IMR-90 (cell line): ENCODE data around the gene SUN1. TPM values are rescaled to one million over a fixed set of nuclear protein-coding genes. Genes with fewer than 3 reads are reported as not detected.

Source experiments
- ATAC-seq: fragments of 200-7000 bp; cut with Tn5 transposase; 2 replicates; pipeline ENCODE4 v1.9.1; 2020; ENCODE audit warnings: low read depth, mild to moderate bottlenecking, moderate library complexity
- BruUV-seq: library from RNA; stranded (reverse); fragments of 400-500 nt; replicated peaks from 2 replicates; lab custom pipeline; 2021; lab: Mats Ljungman, UMichigan
- CTCF ChIA-PET: fragments of 300-600 bp; formaldehyde crosslinking; extraction: SDS; loops from one replicate; lab custom pipeline; 2021; ENCODE audit warnings: antibody characterized with exemption; lab: Yijun Ruan, JAX
- POLR2A ChIA-PET: fragments of 300-600 bp; sonication (Branson Sonifier 250); formaldehyde crosslinking; loops from one replicate; lab custom pipeline; 2022; ENCODE audit warnings: antibody characterized with exemption; ENCODE audit not compliant: unreplicated experiment; lab: Charles Lee
- DNase-seq: peaks from one replicate; pipeline ENCODE4 v3.0.0; 2013
- H2AFZ ChIP-seq: replicated peaks from 2 replicates; pipeline ENCODE3; 2013; ENCODE audit warnings: low read length, mild to moderate bottlenecking; ENCODE audit not compliant: poor library complexity
- H2AK5ac ChIP-seq: 2 replicates; pipeline ENCODE4 v1.6.1; 2013; ENCODE audit warnings: low read depth, low read length, inconsistent platforms
- H2AK9ac ChIP-seq: replicated peaks from 2 replicates; pipeline ENCODE3; 2013; ENCODE audit warnings: mild to moderate bottlenecking, low read depth, low read length, moderate library complexity; ENCODE audit not compliant: poor library complexity
- H2BK120ac ChIP-seq: 2 replicates; pipeline ENCODE4 v1.6.1; 2013; ENCODE audit warnings: low read depth, low read length, inconsistent platforms
- H2BK15ac ChIP-seq: 3 replicates; pipeline ENCODE4 v1.6.1; 2013; ENCODE audit warnings: low read depth, low read length, inconsistent platforms
- H2BK20ac ChIP-seq: 2 replicates; pipeline ENCODE4 v1.6.1; 2013; ENCODE audit warnings: low read depth, mild to moderate bottlenecking, inconsistent platforms, low read length, moderate library complexity
- H2BK5ac ChIP-seq: 2 replicates; pipeline ENCODE4 v1.6.1; 2013; ENCODE audit warnings: mild to moderate bottlenecking, low read depth, low read length, inconsistent platforms; ENCODE audit not compliant: poor library complexity, severe bottlenecking
- H3K14ac ChIP-seq: replicated peaks from 2 replicates; pipeline ENCODE4 v1.6.1; 2013; ENCODE audit warnings: low read depth, low read length, inconsistent platforms
- H3K18ac ChIP-seq: 2 replicates; pipeline ENCODE4 v1.6.1; 2013; ENCODE audit warnings: low read depth, low read length, control low read depth
- H3K23ac ChIP-seq: 2 replicates; pipeline ENCODE4 v1.6.1; 2013; ENCODE audit warnings: low read depth, low read length, inconsistent platforms
- H3K27ac ChIP-seq: 2 replicates; pipeline ENCODE4 v1.5.1; 2013; ENCODE audit warnings: mild to moderate bottlenecking, control low read depth, low read length; ENCODE audit not compliant: insufficient read depth
- H3K27me3 ChIP-seq: 2 replicates; pipeline ENCODE4 v1.6.1; 2013; ENCODE audit warnings: low read length; ENCODE audit not compliant: control insufficient read depth, insufficient read depth
- H3K36me3 ChIP-seq: 2 replicates; pipeline ENCODE4 v1.6.1; 2013; ENCODE audit warnings: low read length, mixed read lengths; ENCODE audit not compliant: control insufficient read depth, insufficient read depth
- H3K4ac ChIP-seq: 2 replicates; pipeline ENCODE4 v1.6.1; 2013; ENCODE audit warnings: low read depth, low read length, inconsistent platforms
- H3K4me1 ChIP-seq: 2 replicates; pipeline ENCODE4 v1.6.1; 2013; ENCODE audit warnings: low read length, mixed read lengths; ENCODE audit not compliant: control insufficient read depth, insufficient read depth
- H3K4me2 ChIP-seq: 2 replicates; pipeline ENCODE4 v1.6.1; 2013; ENCODE audit warnings: low read depth, mild to moderate bottlenecking, control low read depth, low read length, moderate library complexity
- H3K4me3 ChIP-seq: 2 replicates; pipeline ENCODE4 v1.5.1; 2013; ENCODE audit warnings: low read depth, mild to moderate bottlenecking, control low read depth, low read length, moderate library complexity; ENCODE audit not compliant: insufficient read depth
- H3K56ac ChIP-seq: 2 replicates; pipeline ENCODE4 v1.6.1; 2013; ENCODE audit warnings: low read length, inconsistent platforms; ENCODE audit not compliant: insufficient read depth; ENCODE audit errors: extremely low read depth
- H3K79me1 ChIP-seq, 2 experiments: 2 replicates each; pipeline ENCODE4 v1.6.1; 2013; ENCODE audit warnings: low read length in 2 of 2, inconsistent platforms in 1 of 2, low read depth in 1 of 2
- H3K9ac ChIP-seq: 2 replicates; pipeline ENCODE4 v1.6.1; 2013; ENCODE audit warnings: low read depth, low read length, control low read depth
- H3K9me1 ChIP-seq: 2 replicates; pipeline ENCODE4 v1.6.1; 2013; ENCODE audit warnings: low read length, inconsistent platforms; ENCODE audit not compliant: insufficient read depth
- H3K9me3 ChIP-seq: 2 replicates; pipeline ENCODE4 v1.6.1; 2013; ENCODE audit warnings: low read length; ENCODE audit not compliant: control insufficient read depth, insufficient read depth
- H4K20me1 ChIP-seq: 2 replicates; pipeline ENCODE4 v1.6.1; 2013; ENCODE audit warnings: low read length, inconsistent platforms; ENCODE audit not compliant: insufficient read depth
- H4K5ac ChIP-seq: 2 replicates; pipeline ENCODE4 v1.6.1; 2013; ENCODE audit warnings: mild to moderate bottlenecking, low read depth, low read length, control low read depth
- H4K8ac ChIP-seq, 2 experiments: 2 replicates each; pipeline ENCODE4 v1.6.1; 2013; ENCODE audit warnings: low read depth in 2 of 2, low read length in 2 of 2, control low read depth in 1 of 2, inconsistent platforms in 1 of 2
- H4K91ac ChIP-seq: 2 replicates; pipeline ENCODE4 v1.6.1; 2013; ENCODE audit warnings: low read depth, low read length, inconsistent platforms; ENCODE audit not compliant: insufficient read depth
- FOS ChIP-seq: fragments of 150-350 bp; IDR thresholded peaks from 2 replicates; pipeline ENCODE4 v1.6.1; 2016; ENCODE audit warnings: low read depth, low read length
- MXI1 ChIP-seq: IDR thresholded peaks from 2 replicates; pipeline ENCODE4 v1.6.1; 2012; ENCODE audit warnings: low read depth, mild to moderate bottlenecking, low read length, moderate library complexity, borderline replicate concordance
- NFE2L2 ChIP-seq: fragments of 150-350 bp; IDR thresholded peaks from 2 replicates; pipeline ENCODE4 v1.6.1; 2016; ENCODE audit warnings: low read depth, mild to moderate bottlenecking, low read length
- RFX5 ChIP-seq: IDR thresholded peaks from 2 replicates; pipeline ENCODE4 v1.8.0; 2012; ENCODE audit warnings: low read depth, mild to moderate bottlenecking, low read length, moderate library complexity
- WGBS, 2 experiments: methylation state at CpG; one replicate each; pipeline versions ENCODE4 v1.1.5 to v1.1.7; 2013; ENCODE audit warnings: missing lambda C conversion rate in 2 of 2; ENCODE audit not compliant: insufficient read length in 1 of 2; ENCODE audit errors: extremely low coverage in 2 of 2; 5-methylcytosine and 5-hydroxymethylcytosine counted together
- dilution Hi-C: fragments of 300-500 bp; cut with HindIII; formaldehyde crosslinking; loops from one replicate; pipeline ENCODE4 v1.14.3; 2018; ENCODE audit warnings: low sequenced_read_pairs; ENCODE audit not compliant: unreplicated experiment
- in situ Hi-C: fragments of 300-500 bp; cut with MboI; formaldehyde crosslinking; loops from 3 replicates; pipeline ENCODE4 v1.14.3; 2019; ENCODE audit warnings: low sequenced_read_pairs, inconsistent platforms, mixed read lengths
- intact Hi-C: fragments of 100-400 bp; cut with micrococcal nuclease; formaldehyde crosslinking; loops from 2 replicates; pipeline ENCODE4 v1.10.0; 2022
- polyA plus RNA-seq, 3 experiments: library from polyadenylated mRNA; depleted of rRNA; stranded (reverse); fragments of >200 nt; gene quantifications; 2 replicates each; pipeline ENCODE4 v1.2.3, GENCODE V29; 2012; ENCODE audit warnings: low replicate concordance in 1 of 3
- total RNA-seq: library from RNA; depleted of rRNA; stranded (reverse); fragments of >200 nt; gene quantifications from 2 replicates; pipeline ENCODE4 v1.2.3, GENCODE V29; 2012

The SUN1 gene
- total and polyA plus RNA-seq, 2 of the 4 experiments (the other 2 are of a cell fraction), result 113 to 239 TPM

DNA sequence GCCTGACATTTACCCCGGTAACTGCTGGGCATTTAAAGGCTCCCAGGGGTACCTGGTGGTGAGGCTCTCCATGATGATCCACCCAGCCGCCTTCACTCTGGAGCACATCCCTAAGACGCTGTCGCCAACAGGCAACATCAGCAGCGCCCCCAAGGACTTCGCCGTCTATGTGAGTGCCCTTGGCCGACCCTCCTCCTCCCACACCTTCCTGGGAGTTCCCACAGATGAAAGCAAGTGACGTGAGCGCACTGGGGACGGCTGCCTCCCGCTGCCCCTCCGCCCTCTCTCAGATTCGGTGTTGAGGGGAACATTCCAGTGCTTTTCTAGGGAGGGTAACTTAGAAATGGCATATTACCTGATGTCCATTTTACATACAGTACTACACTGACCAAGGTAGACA, 37.1 kb downstream of the SUN1 start:
- Histone ChIP-seq H4K8ac (no peak overlapping the region), H4K91ac (no peak overlapping the region), H3K4me2 (no peak overlapping the region), H2AFZ (no peak overlapping the region), H3K9me1 (peaks cover 10% of the 10 kb centered on the region; the same call in 1 of the 2 replicates), H2BK120ac (no peak overlapping the region), H2BK5ac (no peak overlapping the region), H3K56ac (no peak overlapping the region), H2AK9ac (no peak overlapping the region), H2BK20ac (no peak overlapping the region), H4K5ac (no peak overlapping the region), H3K9me3 (no peaks in the 10 kb centered on the region), H3K9ac (no peak overlapping the region), H3K14ac (no peak overlapping the region), H4K20me1 (peaks cover 11% of the 10 kb centered on the region; the same call in 1 of the 2 replicates), H2BK15ac (no peak overlapping the region), H3K36me3 (peaks cover 52% of the 10 kb centered on the region), H3K23ac (no peak overlapping the region), H3K27ac (no peak overlapping the region), H2AK5ac (no peak overlapping the region), H3K4me3 (no peak overlapping the region), H3K4ac (no peak overlapping the region), H3K18ac (no peak overlapping the region), H3K27me3 (no peaks in the 10 kb centered on the region), H3K4me1 (peaks cover 13% of the 10 kb centered on the region), H3K79me1 (peaks cover 8 to 49% of the 10 kb centered on the region in 2 experiments)
- dilution Hi-C loops, result no loop called here
- 96% methylated on average over 4 of the region's 14 CpGs; no CpG with 5 or more reads in 1 of the 2 experiments for WGBS, 2 experiments
- DNase-seq (no peak), ATAC-seq (no peak)
- CTCF ChIA-PET, result no interaction called here
- BruUV-seq, result no TSS peak
- TF ChIP-seq MXI1 (no peak), NFE2L2 (no peak), FOS (no peak), RFX5 (no peak)
- POLR2A ChIA-PET, result no interaction called here
- intact Hi-C loops, result no loop called here
- in situ Hi-C loops, result no loop called here
